ENCODE results near the gene E2F6. TPM values are rescaled to one million over a fixed set of nuclear protein-coding genes. Genes with fewer than 3 reads are reported as not detected.

E2F6 gene
- total and polyA plus RNA-seq, 2 of the 13 experiments (the other 11 are each of a cell fraction or from before 2014, with no cell fraction given) = 27.3 to 36.0 TPM

GRCh38 chr2:11482473-11483035 is 16.6 kb upstream of the E2F6 start (continued):
- TF ChIP-seq POGK (CRISPR knock-in tag; conservative IDR thresholded peaks at IDR 0.05) (peak; percentile 89; the same call in 1 of the 2 replicates), RBM22 (optimal IDR thresholded peaks at IDR 0.05; ENCODE audit: low read length) (no peak), NFYC (CRISPR knock-in tag; IDR thresholded peaks at IDR 0.05) (no peak), ELK4 (CRISPR knock-in tag; IDR thresholded peaks at IDR 0.05; ENCODE audit: borderline replicate concordance) (no peak), XRCC5 (optimal IDR thresholded peaks at IDR 0.05; ENCODE audit: low read length) (peak; percentile 82), ATAD3A (CRISPR knock-in tag; IDR thresholded peaks at IDR 0.05) (no peak), BRF2 (CRISPR knock-in tag; IDR thresholded peaks at IDR 0.05) (no peak), ZNF329 (CRISPR knock-in tag; IDR thresholded peaks at IDR 0.05; ENCODE audit: low read depth) (no peak), KMT2B (CRISPR knock-in tag; IDR thresholded peaks at IDR 0.05) (0 out of 2 replicates have a peak, but pooled peaks have one; percentile 12), SAP130 (CRISPR knock-in tag; IDR thresholded peaks at IDR 0.05; ENCODE audit: low read depth) (no peak), PCBP2 (optimal IDR thresholded peaks at IDR 0.05; ENCODE audit: low read depth, low read length, poor library complexity, severe bottlenecking) (no peak), ZNF777 (CRISPR knock-in tag; IDR thresholded peaks at IDR 0.05) (no peak), DRAP1 (CRISPR knock-in tag; IDR thresholded peaks at IDR 0.05) (no peak), ZBTB25 (CRISPR knock-in tag; IDR thresholded peaks at IDR 0.05) (no peak), ZNF598 (CRISPR knock-in tag; IDR thresholded peaks at IDR 0.05; ENCODE audit: borderline replicate concordance) (no peak), PHF5A (CRISPR knock-in tag; IDR thresholded peaks at IDR 0.05; ENCODE audit: low read depth, unreplicated experiment) (no peak), RNF219 (CRISPR knock-in tag; IDR thresholded peaks at IDR 0.05) (no peak), ZNF160 (CRISPR knock-in tag; IDR thresholded peaks at IDR 0.05) (no peak), CHCHD3 (CRISPR knock-in tag; IDR thresholded peaks at IDR 0.05) (no peak), GABPB1 (CRISPR knock-in tag; IDR thresholded peaks at IDR 0.05) (peak; percentile 52; the same call in 1 of the 2 replicates), ZBTB44 (CRISPR knock-in tag; IDR thresholded peaks at IDR 0.05) (no peak)

Measured in HepG2 (cell line).